ENCODE results near the gene SNCB. TPM values are rescaled to one million over a fixed set of nuclear protein-coding genes. Genes with fewer than 3 reads are reported as not detected.
A peak's percentile ranks its signal among the peaks of the same experiment; 100 is the strongest.

SNCB gene
- total RNA-seq, 4 donors from 2014 or later: not detected

DNA sequence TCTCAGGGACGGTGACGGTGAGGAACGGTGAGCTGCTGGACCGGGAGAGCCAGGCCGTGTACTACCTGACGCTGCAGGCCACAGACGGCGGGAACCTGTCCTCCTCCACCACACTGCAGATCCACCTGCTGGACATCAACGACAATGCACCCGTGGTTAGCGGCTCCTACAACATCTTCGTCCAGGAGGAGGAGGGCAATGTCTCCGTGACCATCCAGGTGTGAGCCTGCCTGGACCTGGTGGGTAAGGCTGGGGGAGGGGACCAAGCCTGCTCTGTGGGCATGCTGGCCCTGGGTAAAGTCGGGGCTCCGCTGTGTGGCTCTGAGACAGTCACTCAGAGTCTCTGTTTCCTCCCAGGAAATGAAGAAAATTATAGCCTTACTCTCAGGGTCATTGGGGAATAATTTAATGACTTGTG is 51.9 kb downstream of the SNCB start:
- Histone ChIP-seq H3K4me1 (no peaks in the 10 kb centered on the region), H3K4me3 (no peak overlapping the region), H3K27me3 (peaks cover 0 to 6% of the 10 kb centered on the region in 2 donors), H3K27ac (no peak overlapping the region), H3K9me3 (no peaks in the 10 kb centered on the region), H3K36me3 (no peaks in the 10 kb centered on the region)
- peak in 1 of 2 donors; percentile 10 for DNase-seq (ENCODE audit: low spot score in 2 of 2)
- TF ChIP-seq, protein P1, sequence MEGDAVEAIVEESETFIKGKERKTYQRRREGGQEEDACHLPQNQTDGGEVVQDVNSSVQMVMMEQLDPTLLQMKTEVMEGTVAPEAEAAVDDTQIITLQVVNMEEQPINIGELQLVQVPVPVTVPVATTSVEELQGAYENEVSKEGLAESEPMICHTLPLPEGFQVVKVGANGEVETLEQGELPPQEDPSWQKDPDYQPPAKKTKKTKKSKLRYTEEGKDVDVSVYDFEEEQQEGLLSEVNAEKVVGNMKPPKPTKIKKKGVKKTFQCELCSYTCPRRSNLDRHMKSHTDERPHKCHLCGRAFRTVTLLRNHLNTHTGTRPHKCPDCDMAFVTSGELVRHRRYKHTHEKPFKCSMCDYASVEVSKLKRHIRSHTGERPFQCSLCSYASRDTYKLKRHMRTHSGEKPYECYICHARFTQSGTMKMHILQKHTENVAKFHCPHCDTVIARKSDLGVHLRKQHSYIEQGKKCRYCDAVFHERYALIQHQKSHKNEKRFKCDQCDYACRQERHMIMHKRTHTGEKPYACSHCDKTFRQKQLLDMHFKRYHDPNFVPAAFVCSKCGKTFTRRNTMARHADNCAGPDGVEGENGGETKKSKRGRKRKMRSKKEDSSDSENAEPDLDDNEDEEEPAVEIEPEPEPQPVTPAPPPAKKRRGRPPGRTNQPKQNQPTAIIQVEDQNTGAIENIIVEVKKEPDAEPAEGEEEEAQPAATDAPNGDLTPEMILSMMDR (IDR thresholded peaks at IDR 0.05): peak in 3 of 5 experiments; percentile 24 to 50 (median 41)
- no peak for TF ChIP-seq EP300 (IDR thresholded peaks at IDR 0.05)
- WGBS, 2 donors: 26 to 37% methylated on average over 13 to 15 of the region's 15 CpGs

DNA sequence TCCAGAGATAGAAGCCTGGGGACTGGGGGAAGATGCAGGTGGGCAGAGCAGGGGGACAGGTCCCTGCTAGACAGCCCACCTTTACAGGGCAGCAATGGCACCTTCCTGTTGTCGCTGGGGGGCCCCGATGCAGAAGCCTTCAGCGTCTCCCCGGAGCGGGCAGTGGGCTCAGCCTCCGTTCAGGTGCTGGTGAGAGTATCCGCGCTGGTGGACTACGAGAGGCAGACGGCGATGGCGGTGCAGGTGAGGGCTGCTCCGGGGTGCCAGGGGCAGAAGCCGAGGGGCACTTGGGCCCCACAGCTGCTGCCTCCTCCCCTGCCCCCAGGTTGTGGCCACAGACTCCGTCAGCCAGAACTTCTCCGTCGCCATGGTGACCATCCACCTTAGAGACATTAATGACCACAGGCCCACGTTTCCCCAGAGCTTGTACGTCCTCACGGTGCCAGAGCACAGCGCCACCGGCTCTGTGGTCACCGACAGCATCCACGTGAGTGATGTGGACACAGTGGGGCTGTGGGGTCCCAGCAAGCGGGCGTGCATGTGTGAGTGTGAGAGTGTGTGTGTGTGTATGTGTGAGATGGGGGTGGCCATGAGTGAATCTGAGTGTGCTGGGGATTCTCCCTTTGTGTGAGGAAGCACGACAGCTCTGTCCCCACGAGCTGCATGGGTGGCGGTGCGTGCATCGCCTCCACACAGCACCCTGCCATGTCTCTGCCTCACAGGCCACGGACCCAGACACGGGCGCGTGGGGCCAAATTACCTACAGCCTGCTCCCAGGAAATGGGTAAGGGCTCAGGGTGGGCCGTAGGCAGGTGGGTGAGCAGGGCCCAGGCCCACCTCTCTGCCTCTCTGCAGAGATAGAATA is 52.8 kb downstream of the SNCB start:
- no peak for DNase-seq (ENCODE audit: low spot score in 2 of 2)
- 79 to 85% methylated on average over 36 of the region's 36 CpGs for WGBS, 2 donors
- Histone ChIP-seq H3K27ac (no peak overlapping the region), H3K9me3 (no peaks in the 10 kb centered on the region), H3K27me3 (peaks cover 0 to 12% of the 10 kb centered on the region in 2 donors), H3K4me3 (no peak overlapping the region), H3K36me3 (no peaks in the 10 kb centered on the region), H3K4me1 (no peaks in the 10 kb centered on the region)
- TF ChIP-seq, protein P1 (IDR thresholded peaks at IDR 0.05): no peak
- no peak for TF ChIP-seq POLR2A (IDR thresholded peaks at IDR 0.05)
- TF ChIP-seq EP300 (IDR thresholded peaks at IDR 0.05): no peak

DNA sequence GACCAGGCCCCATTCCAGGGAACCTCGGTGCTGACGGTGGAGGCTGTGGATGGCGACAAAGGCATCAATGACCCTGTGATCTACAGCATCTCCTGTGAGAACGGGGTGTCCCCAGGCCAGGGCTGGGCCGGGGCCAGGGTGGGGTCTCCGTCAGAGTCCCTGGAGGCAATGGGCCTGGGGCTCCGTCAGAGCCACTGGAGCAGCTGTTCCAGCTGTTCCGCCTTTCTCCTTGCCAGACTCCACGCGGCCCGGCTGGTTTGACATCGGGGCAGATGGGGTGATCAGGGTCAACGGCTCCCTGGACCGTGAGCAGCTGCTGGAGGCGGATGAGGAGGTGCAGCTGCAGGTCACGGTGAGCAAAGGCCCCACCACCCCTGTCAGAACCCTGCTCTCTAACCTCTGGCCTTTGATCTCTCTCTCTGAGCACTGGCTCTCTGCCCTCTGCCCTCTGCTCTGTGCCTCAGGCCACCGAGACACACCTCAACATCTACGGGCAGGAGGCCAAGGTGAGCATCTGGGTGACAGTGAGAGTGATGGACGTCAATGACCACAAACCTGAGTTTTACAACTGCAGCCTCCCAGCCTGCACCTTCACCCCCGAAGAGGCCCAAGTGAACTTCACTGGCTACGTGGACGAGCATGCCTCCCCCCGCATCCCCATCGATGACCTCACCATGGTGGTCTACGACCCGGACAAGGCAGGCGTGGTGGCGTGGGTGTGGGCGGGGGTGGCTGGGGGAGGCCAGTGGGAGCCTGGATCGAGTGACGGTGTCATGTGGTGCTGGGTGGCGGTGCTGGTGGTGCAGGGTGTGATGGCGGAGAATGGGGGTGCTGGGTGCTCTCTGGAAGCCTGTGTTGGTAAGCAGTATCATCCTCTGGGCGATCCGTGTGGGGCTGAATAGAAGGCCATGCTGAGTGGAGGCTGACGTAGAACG is 54.6 kb downstream of the SNCB start:
- 74 to 77% methylated on average over 33 to 37 of the region's 37 CpGs for WGBS, 2 donors
- no peak overlapping the region for H3K27ac ChIP-seq
- no peak overlapping the region for H3K4me3 ChIP-seq
- TF ChIP-seq, protein P1 (IDR thresholded peaks at IDR 0.05): no peak
- no peak for TF ChIP-seq EP300 (IDR thresholded peaks at IDR 0.05)
- TF ChIP-seq POLR2A (IDR thresholded peaks at IDR 0.05): no peak
- no peaks in the 10 kb centered on the region for H3K9me3 ChIP-seq
- DNase-seq (ENCODE audit: low spot score in 2 of 2): no peak
- peaks cover 0 to 12% of the 10 kb centered on the region in 2 donors for H3K27me3 ChIP-seq
- no peaks in the 10 kb centered on the region for H3K36me3 ChIP-seq
- H3K4me1 ChIP-seq: no peaks in the 10 kb centered on the region

DNA sequence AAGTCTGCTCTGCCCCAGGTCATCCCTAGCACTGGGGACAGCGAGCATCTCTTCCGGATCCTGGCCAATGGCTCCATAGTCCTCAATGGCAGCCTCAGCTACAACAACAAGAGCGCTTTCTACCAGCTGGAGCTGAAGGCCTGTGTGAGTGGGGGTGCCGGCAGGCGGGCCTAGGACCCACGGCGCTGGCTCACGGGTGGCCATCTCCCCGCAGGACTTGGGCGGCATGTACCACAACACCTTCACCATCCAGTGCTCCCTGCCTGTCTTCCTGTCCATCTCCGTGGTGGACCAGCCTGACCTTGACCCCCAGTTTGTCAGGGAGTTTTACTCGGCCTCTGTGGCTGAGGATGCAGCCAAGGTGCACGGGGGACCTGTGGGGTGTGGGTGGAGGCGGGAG is 55.3 kb downstream of the SNCB start:
- H3K27me3 ChIP-seq: peaks cover 0 to 12% of the 10 kb centered on the region in 2 donors
- no peak for DNase-seq (ENCODE audit: low spot score in 2 of 2)
- no peaks in the 10 kb centered on the region for H3K4me1 ChIP-seq
- TF ChIP-seq POLR2A (IDR thresholded peaks at IDR 0.05) (no peak), EP300 (IDR thresholded peaks at IDR 0.05) (no peak)
- TF ChIP-seq, protein P1 (IDR thresholded peaks at IDR 0.05): no peak
- no peak overlapping the region for H3K4me3 ChIP-seq
- no peak overlapping the region for H3K27ac ChIP-seq
- no peaks in the 10 kb centered on the region for H3K9me3 ChIP-seq
- 77 to 87% methylated on average over 5 to 14 of the region's 14 CpGs for WGBS, 2 donors
- no peaks in the 10 kb centered on the region for H3K36me3 ChIP-seq

DNA sequence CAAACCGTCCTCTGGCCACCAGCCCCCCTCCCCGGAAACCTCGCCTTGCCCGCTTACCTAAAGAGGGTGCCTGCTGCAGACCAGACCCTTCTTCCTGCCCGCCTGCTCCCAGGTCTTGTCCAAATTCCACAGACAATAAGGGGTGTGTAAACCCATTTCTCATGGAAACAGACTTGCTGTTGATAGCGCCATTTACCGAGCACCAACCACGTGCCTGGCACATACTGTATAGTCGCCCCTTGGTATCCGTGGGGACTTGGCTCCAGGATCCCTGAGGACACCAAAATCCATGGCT is 56.1 kb downstream of the SNCB start:
- no peaks in the 10 kb centered on the region for H3K4me1 ChIP-seq
- WGBS, 2 donors: 50 to 62% methylated on average over 10 of the region's 10 CpGs
- H3K27me3 ChIP-seq: peaks cover 0 to 12% of the 10 kb centered on the region in 2 donors
- no peak for DNase-seq (ENCODE audit: low spot score in 2 of 2)
- TF ChIP-seq, protein P1 (IDR thresholded peaks at IDR 0.05): no peak
- no peak for TF ChIP-seq POLR2A (IDR thresholded peaks at IDR 0.05)
- TF ChIP-seq EP300 (IDR thresholded peaks at IDR 0.05): no peak
- H3K27ac ChIP-seq: no peak overlapping the region
- no peaks in the 10 kb centered on the region for H3K9me3 ChIP-seq
- H3K36me3 ChIP-seq: no peaks in the 10 kb centered on the region
- no peak overlapping the region for H3K4me3 ChIP-seq
